ENCODE data around the gene AKAP17A. TPM values are rescaled to one million over a fixed set of nuclear protein-coding genes. Genes with fewer than 3 reads are reported as not detected.
"Not testable (repeated sequence)": the region's sequence is repeated elsewhere in the genome, so short reads cannot be mapped to it uniquely, and the experiment has no call there.

The AKAP17A gene
- total RNA-seq, 1 donor: 22.0 TPM

DNA sequence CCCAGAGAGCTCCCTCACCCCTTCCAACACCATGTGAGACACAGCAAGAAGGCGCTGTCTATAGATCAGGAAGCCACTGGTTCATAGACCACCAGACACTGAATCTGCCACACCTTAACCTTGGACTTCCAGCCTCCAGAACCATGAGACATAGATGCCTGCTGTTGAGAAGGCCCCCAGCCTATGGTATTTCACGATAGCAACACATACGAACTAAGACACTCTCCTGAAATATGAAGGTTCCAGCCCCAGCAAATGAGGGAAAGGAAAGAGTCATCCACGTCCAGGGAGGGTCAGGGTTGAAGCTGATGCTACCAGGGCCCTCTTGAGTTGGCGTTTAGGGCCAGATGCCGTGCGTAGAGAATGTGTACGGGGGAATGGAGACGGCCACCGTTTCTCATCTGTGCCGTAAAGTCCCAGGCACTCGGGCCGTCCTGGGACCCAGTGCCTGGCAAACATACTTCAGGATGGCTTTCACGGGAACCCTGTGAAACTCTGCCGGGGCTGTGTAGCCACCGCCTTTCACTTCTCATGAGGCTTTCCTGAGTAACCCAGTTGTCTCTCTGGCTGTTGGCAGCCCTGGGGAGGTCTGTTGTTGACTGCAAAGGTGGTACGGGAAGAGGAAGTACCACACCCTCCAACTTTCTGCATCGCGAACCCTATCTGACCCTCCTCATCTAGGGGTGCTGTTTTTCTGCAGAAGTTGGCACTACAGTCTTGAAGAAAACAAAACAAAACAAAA, 36.8 kb upstream of the AKAP17A start:
- TF ChIP-seq, protein P1, sequence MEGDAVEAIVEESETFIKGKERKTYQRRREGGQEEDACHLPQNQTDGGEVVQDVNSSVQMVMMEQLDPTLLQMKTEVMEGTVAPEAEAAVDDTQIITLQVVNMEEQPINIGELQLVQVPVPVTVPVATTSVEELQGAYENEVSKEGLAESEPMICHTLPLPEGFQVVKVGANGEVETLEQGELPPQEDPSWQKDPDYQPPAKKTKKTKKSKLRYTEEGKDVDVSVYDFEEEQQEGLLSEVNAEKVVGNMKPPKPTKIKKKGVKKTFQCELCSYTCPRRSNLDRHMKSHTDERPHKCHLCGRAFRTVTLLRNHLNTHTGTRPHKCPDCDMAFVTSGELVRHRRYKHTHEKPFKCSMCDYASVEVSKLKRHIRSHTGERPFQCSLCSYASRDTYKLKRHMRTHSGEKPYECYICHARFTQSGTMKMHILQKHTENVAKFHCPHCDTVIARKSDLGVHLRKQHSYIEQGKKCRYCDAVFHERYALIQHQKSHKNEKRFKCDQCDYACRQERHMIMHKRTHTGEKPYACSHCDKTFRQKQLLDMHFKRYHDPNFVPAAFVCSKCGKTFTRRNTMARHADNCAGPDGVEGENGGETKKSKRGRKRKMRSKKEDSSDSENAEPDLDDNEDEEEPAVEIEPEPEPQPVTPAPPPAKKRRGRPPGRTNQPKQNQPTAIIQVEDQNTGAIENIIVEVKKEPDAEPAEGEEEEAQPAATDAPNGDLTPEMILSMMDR (IDR thresholded peaks at IDR 0.05; ENCODE audit: insufficient read depth, low read depth, low read length): no peak
- no peak overlapping the region for H3K4me3 ChIP-seq (ENCODE audit: low read depth, low read length)
- DNase-seq (ENCODE audit: low read depth): no peak

DNA sequence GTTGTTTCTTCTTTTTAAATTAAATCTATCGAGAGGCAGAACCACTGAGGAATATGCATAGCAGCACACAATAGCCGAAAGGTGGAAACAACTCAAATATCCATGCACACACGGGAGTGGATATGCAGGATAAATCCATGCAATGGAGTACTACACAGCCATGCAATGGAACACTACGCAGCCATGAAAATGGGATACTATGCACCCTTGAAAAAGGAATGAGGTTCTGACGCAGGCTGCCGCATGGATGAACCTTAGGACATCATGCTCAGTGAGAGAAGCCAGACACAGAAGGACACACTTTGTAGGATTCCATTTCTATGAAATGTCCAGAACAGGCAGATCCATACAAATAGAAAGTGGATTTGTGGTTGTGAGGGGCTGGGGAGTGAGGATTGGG, 36.0 kb upstream of the AKAP17A start:
- no peak overlapping the region for H3K4me3 ChIP-seq (ENCODE audit: low read depth, low read length)
- TF ChIP-seq, protein P1 (IDR thresholded peaks at IDR 0.05; ENCODE audit: insufficient read depth, low read depth, low read length): no peak
- no peak for DNase-seq (ENCODE audit: low read depth)

DNA sequence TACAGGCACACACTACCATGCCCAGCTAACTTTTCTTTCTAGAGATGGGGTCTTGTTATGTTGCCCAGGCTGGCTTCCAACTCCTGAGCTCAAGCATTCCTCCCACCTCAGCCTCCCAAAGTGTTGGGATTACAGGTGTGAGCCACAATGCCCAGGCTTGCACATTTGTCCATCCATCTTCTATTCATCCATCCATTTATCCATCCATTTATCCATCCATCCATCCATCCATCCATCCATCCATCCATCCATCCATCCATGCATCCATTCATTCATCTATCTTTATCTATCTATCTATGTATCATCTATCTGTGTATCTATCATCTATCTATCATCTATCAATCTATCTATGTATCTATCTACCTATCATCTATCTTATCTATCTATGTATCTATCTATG, 34.0 kb upstream of the AKAP17A start:
- DNase-seq (ENCODE audit: low read depth); H3K4me3 ChIP-seq (ENCODE audit: low read depth, low read length): not testable (repeated sequence)

DNA sequence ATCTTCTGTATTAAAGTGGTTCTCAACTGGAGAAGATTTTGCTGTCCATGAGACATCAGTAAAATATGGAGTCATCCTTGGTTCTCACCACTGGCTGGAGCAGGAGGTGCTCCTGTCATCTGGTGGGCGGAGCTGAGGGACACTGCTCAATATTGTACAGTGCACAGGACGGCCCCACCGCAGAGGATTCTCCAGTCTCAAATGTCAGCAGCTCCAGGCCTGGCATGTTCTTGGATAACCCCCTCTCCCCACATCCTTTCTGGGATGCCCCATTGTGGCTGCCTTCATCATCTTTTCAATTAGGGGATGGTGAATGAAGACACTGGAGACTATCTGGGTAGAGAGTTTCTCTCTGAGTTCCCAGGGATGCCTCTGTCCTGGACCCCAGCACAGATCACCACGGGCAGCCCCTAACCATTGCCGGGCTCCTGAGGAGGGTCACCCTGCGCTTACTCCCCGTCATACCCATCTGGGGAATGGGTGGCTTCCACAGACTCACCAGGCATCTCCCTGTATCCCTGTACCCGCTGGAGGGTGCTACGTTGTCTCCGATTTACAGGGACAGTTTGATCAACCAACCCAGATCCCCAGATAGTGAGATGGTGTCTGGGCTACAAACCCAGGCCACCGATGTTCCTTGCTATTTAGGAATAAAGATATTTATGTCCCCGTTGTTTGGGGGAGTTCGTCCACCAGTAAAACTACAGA, 32.5 kb upstream of the AKAP17A start:
- TF ChIP-seq, protein P1 (IDR thresholded peaks at IDR 0.05; ENCODE audit: insufficient read depth, low read depth, low read length): no peak
- no peak overlapping the region for H3K4me3 ChIP-seq (ENCODE audit: low read depth, low read length)
- DNase-seq (ENCODE audit: low read depth): no peak

- H3K4me3 ChIP-seq (ENCODE audit: low read depth, low read length): no peak overlapping the region
- TF ChIP-seq, protein P1 (IDR thresholded peaks at IDR 0.05; ENCODE audit: insufficient read depth, low read depth, low read length): no peak
- DNase-seq (ENCODE audit: low read depth): no peak
These were observed 30.2 kb upstream of the AKAP17A start for GRCh38 chrX:1561164-1561563.

- DNase-seq (ENCODE audit: low read depth); H3K4me3 ChIP-seq (ENCODE audit: low read depth, low read length): not testable (repeated sequence)
These were observed 27.3 kb upstream of the AKAP17A start for GRCh38 chrX:1564077-1564476.

DNA sequence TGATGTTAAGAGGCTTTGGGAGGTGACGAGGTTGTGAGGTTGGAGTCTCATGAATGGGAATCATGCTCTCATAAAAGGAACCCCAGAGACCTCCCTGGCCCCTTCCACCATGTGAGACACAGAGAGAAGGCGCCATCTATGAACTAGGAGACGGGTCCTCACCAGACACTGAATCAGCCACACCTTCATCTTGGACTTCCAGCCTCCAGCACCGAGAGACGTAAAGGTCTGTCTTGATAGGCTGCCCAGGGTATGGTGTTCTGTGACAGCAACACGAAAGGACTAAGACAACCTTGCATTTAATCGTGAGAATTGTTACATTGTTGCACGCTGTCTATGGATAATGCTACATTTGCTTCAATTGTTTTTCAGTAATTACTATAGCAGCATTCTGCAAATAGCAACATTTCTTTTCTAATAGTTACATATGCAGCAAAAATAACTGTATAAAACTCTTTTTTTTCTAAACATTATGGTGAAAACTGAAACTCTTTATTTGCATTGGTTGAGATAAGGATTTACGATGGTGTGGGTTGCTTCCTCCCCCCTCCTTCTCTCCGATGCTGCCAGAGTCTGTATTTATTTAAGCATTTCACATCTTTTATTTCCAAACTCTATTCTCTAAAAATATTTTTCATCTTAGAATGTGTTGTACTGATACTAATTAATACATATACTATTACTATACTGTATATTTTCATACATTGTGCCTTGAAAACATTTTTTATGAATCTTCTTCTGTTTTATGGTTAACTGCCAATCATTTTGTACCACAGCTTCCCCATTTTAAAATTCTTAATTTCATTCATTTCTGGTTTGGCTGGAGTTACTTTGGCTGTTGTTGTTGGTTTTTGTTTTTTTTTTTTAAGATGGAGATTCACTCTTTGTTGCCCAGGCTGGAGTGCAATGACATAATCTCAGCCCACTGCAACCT, 26.4 kb upstream of the AKAP17A start:
- no peak for DNase-seq (ENCODE audit: low read depth)
- TF ChIP-seq, protein P1 (IDR thresholded peaks at IDR 0.05; ENCODE audit: insufficient read depth, low read depth, low read length): no peak
- no peak overlapping the region for H3K4me3 ChIP-seq (ENCODE audit: low read depth, low read length)

DNA sequence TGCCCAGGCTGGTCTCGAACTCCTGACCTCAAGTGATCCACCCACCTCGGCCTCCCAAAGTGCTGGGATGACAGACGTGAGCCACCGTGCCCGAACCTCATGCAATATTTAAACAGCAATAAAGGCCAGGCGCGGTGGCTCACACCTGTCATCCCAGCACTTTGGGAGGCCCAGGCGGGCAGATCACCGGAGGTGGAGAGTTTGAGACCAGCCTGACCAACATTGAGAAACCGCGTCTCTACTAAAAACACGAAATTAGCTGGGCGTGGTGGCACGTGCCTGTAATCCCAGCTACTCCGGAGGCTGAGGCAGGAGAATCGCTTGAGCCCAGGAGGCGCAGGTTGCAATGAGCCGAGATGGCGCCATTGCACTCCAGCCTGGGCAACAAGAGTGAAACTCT, 17.2 kb upstream of the AKAP17A start:
- not testable (repeated sequence) for H3K4me3 ChIP-seq (ENCODE audit: low read depth, low read length); DNase-seq (ENCODE audit: low read depth)

All from fibroblast of villous mesenchyme (primary cell).